Kidney glomerular epithelial cell (primary cell): ENCODE measurements around the gene TTF2.

Experiments
- DNase-seq: peaks from one replicate; lab custom pipeline; 2025; lab: John Stamatoyannopoulos, UW

The TTF2 gene

GRCh38 chr1:117046781-117047180 is 13.3 kb upstream of the TTF2 start:
- no peak for DNase-seq

GRCh38 chr1:117047271-117047670 is 12.9 kb upstream of the TTF2 start:
- no peak for DNase-seq

GRCh38 chr1:117049857-117050256 is 10.3 kb upstream of the TTF2 start:
- DNase-seq, result no peak

GRCh38 chr1:117051224-117052064 is 8.7 kb upstream of the TTF2 start:
- no peak for DNase-seq

- DNase-seq, result no peak
Observed at GRCh38 chr1:117054068-117054467, 6.1 kb upstream of the TTF2 start.

- no peak for DNase-seq
Observed at GRCh38 chr1:117058810-117059209, 1.3 kb upstream of the TTF2 start.

GRCh38 chr1:117059334-117059677 is 820 bp upstream of the TTF2 start:
- DNase-seq, result peak; percentile 41

GRCh38 chr1:117060441-117061317 is 553 bp downstream of the TTF2 start:
- peak; percentile 20 for DNase-seq

GRCh38 chr1:117061986-117062415 is 1.9 kb downstream of the TTF2 start:
- DNase-seq, result peak; percentile 54

GRCh38 chr1:117066367-117066766 is 6.2 kb downstream of the TTF2 start:
- DNase-seq, result no peak

- DNase-seq, result peak; percentile 30
Observed at GRCh38 chr1:117067533-117068370, 7.6 kb downstream of the TTF2 start.

GRCh38 chr1:117068580-117068979 is 8.5 kb downstream of the TTF2 start:
- no peak for DNase-seq

GRCh38 chr1:117069220-117069844 is 9.2 kb downstream of the TTF2 start:
- DNase-seq, result no peak

- no peak for DNase-seq
Observed at GRCh38 chr1:117070124-117070523, 10.0 kb downstream of the TTF2 start.

- DNase-seq, result no peak
Observed at GRCh38 chr1:117076648-117077047, 16.5 kb downstream of the TTF2 start.

- DNase-seq, result peak; percentile 84
Observed at GRCh38 chr1:117077267-117077666, 17.1 kb downstream of the TTF2 start.

- DNase-seq, result no peak
Observed at GRCh38 chr1:117079737-117080136, 19.6 kb downstream of the TTF2 start.

- DNase-seq, result no peak
Observed at GRCh38 chr1:117084231-117084630, 24.1 kb downstream of the TTF2 start.

GRCh38 chr1:117087686-117088085 is 27.6 kb downstream of the TTF2 start:
- DNase-seq, result no peak

- no peak for DNase-seq
Observed at GRCh38 chr1:117089996-117090395, 29.9 kb downstream of the TTF2 start.

GRCh38 chr1:117092594-117092993 is 32.5 kb downstream of the TTF2 start:
- DNase-seq, result no peak

- peak; percentile 79 for DNase-seq
Observed at GRCh38 chr1:117093091-117093534, 33.0 kb downstream of the TTF2 start.
